HCT116 (cell line): ENCODE data around the gene HCN3. TPM values are rescaled to one million over a fixed set of nuclear protein-coding genes. Genes with fewer than 3 reads are reported as not detected.

ENCODE experiments used
- ATAC-seq: fragments of 200-7000 bp; cut with Tn5 transposase; 2 replicates; pipeline ENCODE4 v1.9.1; 2020; ENCODE audit warnings: mild to moderate bottlenecking, moderate library complexity
- BruUV-seq: library from RNA; stranded (reverse); fragments of 400-500 nt; replicated peaks from 2 replicates; lab custom pipeline; 2021; lab: Mats Ljungman, UMichigan
- CTCF ChIA-PET: fragments of 300-600 bp; sonication (Branson Sonifier 250); formaldehyde crosslinking; loops from one replicate; lab custom pipeline; 2021; ENCODE audit warnings: antibody characterized with exemption; lab: Charles Lee
- POLR2A ChIA-PET: fragments of 300-600, 350-600 bp; sonication (Branson Sonifier 250); formaldehyde crosslinking; loops from one replicate; lab custom pipeline; 2021; ENCODE audit warnings: antibody characterized with exemption; lab: Charles Lee
- RAD21 ChIA-PET, 2 experiments: fragments of 300-600 bp; sonication (Branson Sonifier 250); formaldehyde crosslinking; loops; one replicate each; lab custom pipeline; 2023; ENCODE audit warnings: low total read pairs in 2 of 2; ENCODE audit not compliant: uncharacterized antibody in 2 of 2, unreplicated experiment in 2 of 2, low non-redundant PET in 1 of 2; lab: Charles Lee
- DNase-seq: peaks from one replicate; pipeline ENCODE4 v3.0.0-alpha.2; 2010; ENCODE audit warnings: low read depth, low spot score
- H2AFZ ChIP-seq: fragments of 200-600 bp; shearing (Covaris generic), sonication (generic); 2 replicates; pipeline ENCODE4 v1.6.1; 2017; ENCODE audit warnings: low read depth, mixed run types, mixed read lengths, antibody characterized with exemption, low read length; ENCODE audit not compliant: poor library complexity, severe bottlenecking
- H3K27ac ChIP-seq: 2 replicates; pipeline ENCODE4 v1.5.1; 2012; ENCODE audit warnings: low read depth, low read length
- H3K27me3 ChIP-seq: fragments of 200-600 bp; sonication (generic); 2 replicates; pipeline ENCODE4 v1.6.1; 2016; ENCODE audit warnings: mixed run types, low read length, mixed read lengths; ENCODE audit not compliant: insufficient read depth
- H3K36me3 ChIP-seq, 2 experiments: fragments of 200-500 bp in 1 of 2; fragments of 200-600 bp in 1 of 2; sonication (Bioruptor generic) in 1 of 2; sonication (generic) in 1 of 2; 2 replicates each; pipeline versions ENCODE4 v1.5.1 to v1.6.1; 2014 to 2016; ENCODE audit warnings: low read length in 2 of 2, inconsistent platforms in 1 of 2, mixed read lengths in 1 of 2, mixed run types in 1 of 2; ENCODE audit not compliant: insufficient read depth in 2 of 2, control insufficient read depth in 1 of 2
- H3K4me1 ChIP-seq, 2 experiments: fragments of 200-600 bp in 1 of 2; sonication (generic) in 1 of 2; 2 replicates each; pipeline versions ENCODE4 v1.5.1 to v1.6.1; 2012 to 2017; ENCODE audit warnings: low read length in 2 of 2, inconsistent platforms in 1 of 2, mild to moderate bottlenecking in 1 of 2, mixed read lengths in 1 of 2, mixed run types in 1 of 2, moderate library complexity in 1 of 2; ENCODE audit not compliant: insufficient read depth in 2 of 2, control insufficient read depth in 1 of 2
- H3K4me2 ChIP-seq: fragments of 200-600 bp; sonication (generic); 2 replicates; pipeline ENCODE4 v1.6.1; 2017; ENCODE audit warnings: mixed run types, low read length, mixed read lengths
- H3K4me3 ChIP-seq, 2 experiments: fragments of 200-600 bp in 1 of 2; sonication (generic) in 1 of 2; replicated peaks in 1 of 2; 2 replicates each; pipeline ENCODE4 v1.5.1; 2011 to 2016; ENCODE audit warnings: low read length in 2 of 2, control low read depth in 1 of 2, low read depth in 1 of 2, mild to moderate bottlenecking in 1 of 2, mixed read lengths in 1 of 2, mixed run types in 1 of 2
- H3K79me2 ChIP-seq: fragments of 200-600 bp; sonication (generic); 2 replicates; pipeline ENCODE4 v1.6.1; 2017; ENCODE audit warnings: mild to moderate bottlenecking, mixed run types, low read length, moderate library complexity, mixed read lengths; ENCODE audit not compliant: insufficient read depth
- H3K9ac ChIP-seq: fragments of 200-600 bp; sonication (generic); 2 replicates; pipeline ENCODE4 v1.6.1; 2016; ENCODE audit warnings: low read length, mixed read lengths
- H3K9me2 ChIP-seq: fragments of 200-600 bp; sonication (generic), shearing (Covaris generic); 2 replicates; pipeline ENCODE4 v1.6.1; 2017; ENCODE audit warnings: mixed run types, mild to moderate bottlenecking, moderate library complexity; ENCODE audit not compliant: insufficient read depth
- H3K9me3 ChIP-seq, 2 experiments: fragments of 200-500 bp in 1 of 2; fragments of 200-600 bp in 1 of 2; sonication (Bioruptor generic) in 1 of 2; sonication (generic) in 1 of 2; 2 replicates each; pipeline ENCODE4 v1.6.1; 2014 to 2017; ENCODE audit warnings: low read length in 2 of 2, mixed read lengths in 2 of 2, inconsistent platforms in 1 of 2, low read depth in 1 of 2, mild to moderate bottlenecking in 1 of 2, mixed run types in 1 of 2, moderate library complexity in 1 of 2; ENCODE audit not compliant: control insufficient read depth in 1 of 2, insufficient read depth in 1 of 2
- H4K20me1 ChIP-seq: fragments of 200-600 bp; sonication (generic), shearing (Covaris generic); 2 replicates; pipeline ENCODE4 v1.6.1; 2017; ENCODE audit warnings: mixed run types, mild to moderate bottlenecking, moderate library complexity; ENCODE audit not compliant: insufficient read depth
- CBX3 ChIP-seq: IDR thresholded peaks from 2 replicates; pipeline ENCODE4 v1.6.1; 2012; ENCODE audit warnings: low read depth
- CEBPB ChIP-seq: IDR thresholded peaks from 2 replicates; pipeline ENCODE4 v1.6.1; 2012; ENCODE audit warnings: low read depth
- EGR1 ChIP-seq: IDR thresholded peaks from 2 replicates; pipeline ENCODE4 v1.6.1; 2012; ENCODE audit warnings: low read depth
- EZH2 ChIP-seq: fragments of 200-600 bp; sonication (generic); IDR thresholded peaks from 2 replicates; pipeline ENCODE4 v1.6.1; 2017; ENCODE audit warnings: antibody characterized with exemption, mixed run types
- EZH2phosphoT487 ChIP-seq: fragments of 200-600 bp; IDR thresholded peaks from 2 replicates; pipeline ENCODE4 v1.6.1; 2018; ENCODE audit warnings: antibody characterized with exemption, borderline replicate concordance
- JUND ChIP-seq: IDR thresholded peaks from 2 replicates; pipeline ENCODE4 v1.6.1; 2012
- POLR2A ChIP-seq: IDR thresholded peaks from 2 replicates; pipeline ENCODE4 v1.7.0; 2011; ENCODE audit warnings: borderline replicate concordance; ENCODE audit not compliant: insufficient read depth, insufficient read length; ENCODE audit errors: extremely low read depth
- POLR2AphosphoS5 ChIP-seq: IDR thresholded peaks from 2 replicates; pipeline ENCODE4 v1.6.1; 2011; ENCODE audit warnings: mild to moderate bottlenecking, low read depth, low read length, moderate library complexity
- RAD21 ChIP-seq: IDR thresholded peaks from 2 replicates; pipeline ENCODE4 v1.6.1; 2012; ENCODE audit warnings: low read depth, mild to moderate bottlenecking
- SIN3A ChIP-seq: IDR thresholded peaks from 2 replicates; pipeline ENCODE4 v1.6.1; 2012; ENCODE audit warnings: low read depth
- SP1 ChIP-seq: IDR thresholded peaks from 2 replicates; pipeline ENCODE4 v1.6.1; 2012; ENCODE audit warnings: low read depth
- SRF ChIP-seq: IDR thresholded peaks from 2 replicates; pipeline ENCODE4 v1.6.1; 2012; ENCODE audit warnings: low read depth
- TCF7L2 ChIP-seq: IDR thresholded peaks from 2 replicates; pipeline ENCODE4 v1.7.0; 2011; ENCODE audit warnings: borderline replicate concordance, inconsistent platforms; ENCODE audit not compliant: insufficient read depth, insufficient read length; ENCODE audit errors: extremely low read depth
- YY1 ChIP-seq: IDR thresholded peaks from 2 replicates; pipeline ENCODE4 v1.6.1; 2011; ENCODE audit warnings: low read length, low read depth, moderate library complexity, mild to moderate bottlenecking; ENCODE audit not compliant: insufficient replicate concordance; ENCODE audit errors: extremely low read depth
- ZFX ChIP-seq: fragments of 450-650 bp; IDR thresholded peaks from 2 replicates; pipeline ENCODE4 v1.6.1; 2017
- ZNF274 ChIP-seq: fragments of 200-500 bp; sonication (Bioruptor generic); IDR thresholded peaks from 2 replicates; pipeline ENCODE4 v1.6.1; 2014; ENCODE audit warnings: mild to moderate bottlenecking, low read depth, low read length, inconsistent platforms
- intact Hi-C: fragments of 100-400 bp; cut with micrococcal nuclease; formaldehyde crosslinking; loops from 2 replicates; pipeline ENCODE4 v1.10.0; 2022
- total RNA-seq: library from RNA; stranded (reverse); gene quantifications from one replicate; pipeline ENCODE4 v1.2.1, GENCODE V29; 2021; ENCODE audit not compliant: unreplicated experiment
- TF ChIP-seq, protein P1 (sequence below): IDR thresholded peaks from 2 replicates; pipeline ENCODE4 v1.6.1; 2012
- TF ChIP-seq, protein P2 (sequence below): IDR thresholded peaks from 2 replicates; pipeline ENCODE4 v1.6.1; 2012
- TF ChIP-seq, protein P3 (sequence below): IDR thresholded peaks from 2 replicates; pipeline ENCODE4 v1.6.1; 2012; ENCODE audit warnings: low read depth
- TF ChIP-seq, protein P4 (sequence below), 3 experiments: fragments of 200-600 bp in 1 of 3; sonication (generic) in 1 of 3; IDR thresholded peaks in 2 of 3; conservative IDR thresholded peaks in 1 of 3; 2 replicates each; pipeline ENCODE4 v1.5.1; 2012 to 2017; ENCODE audit warnings: low read depth in 2 of 3, low read length in 2 of 3, antibody characterized with exemption in 1 of 3, borderline replicate concordance in 1 of 3, control low read depth in 1 of 3, mild to moderate bottlenecking in 1 of 3, mixed read lengths in 1 of 3, mixed run types in 1 of 3, moderate library complexity in 1 of 3; ENCODE audit not compliant: insufficient read depth in 1 of 3

The HCN3 gene
- total RNA-seq, 1 experiment from 2014 or later, result 8.5 TPM

- H3K4me1 ChIP-seq, result peaks cover 8 to 26% of the 10 kb centered on the region in 2 experiments; a peak in 3 of 4 replicates
- no peaks in the 10 kb centered on the region for H3K27me3 ChIP-seq
- RAD21 ChIA-PET, result interaction anchor here in 1 of 2 experiments (1.4 kb wide), 1 partner anchor 31 kb away, joined by 8 read pairs; no protein-coding TSS in a partner anchor
- peak within 1 kb of the TSS; percentile 89 for H3K4me2 ChIP-seq
- DNase-seq (peak; percentile 96), ATAC-seq (peak; percentile 96)
- H3K4me3 ChIP-seq, result peak within 1 kb of the TSS; percentile 82 to 99
- no peaks in the 10 kb centered on the region for H4K20me1 ChIP-seq
- TSS peak; percentile 94 for BruUV-seq
- intact Hi-C loops, result loop anchor here (5.0 kb wide), 1 partner anchor 56 kb away; no protein-coding TSS in a partner anchor
- H3K36me3 ChIP-seq, result peaks cover 0 to 17% of the 10 kb centered on the region in 2 experiments; a peak in 2 of 4 replicates
- no peak within 1 kb of the TSS for H2AFZ ChIP-seq
- H3K9me2 ChIP-seq, result no peaks in the 10 kb centered on the region
- peaks cover 47% of the 10 kb centered on the region for H3K79me2 ChIP-seq
- H3K9me3 ChIP-seq, result no peaks in the 10 kb centered on the region
- H3K9ac ChIP-seq, result peak within 1 kb of the TSS; percentile 96
- peak within 1 kb of the TSS; percentile 88 for H3K27ac ChIP-seq
- POLR2A ChIA-PET, result interaction anchor here (0.6 to 1.4 kb wide), 4 partner anchors 15 to 34 kb away, joined by 3 to 5 read pairs (median 4); partner anchors contain the start of gene HCN3
- CTCF ChIA-PET, result interaction anchor here (0.6 to 1.9 kb wide), 3 partner anchors 15 to 58 kb away, joined by 3 to 12 read pairs (median 7); partner anchors contain the start of gene CLK2
- TF ChIP-seq JUND, result no peak
- peak; percentile 50 for TF ChIP-seq TCF7L2
- TF ChIP-seq ZNF274, result no peak
- TF ChIP-seq YY1, result peak; percentile 23
- peak; percentile 99 for TF ChIP-seq SP1
- no peak for TF ChIP-seq CEBPB
- no peak; the same call in 1 of the 2 replicates for TF ChIP-seq SRF
- TF ChIP-seq EZH2, result no peak
- TF ChIP-seq RAD21, result no peak
- TF ChIP-seq, protein P1, sequence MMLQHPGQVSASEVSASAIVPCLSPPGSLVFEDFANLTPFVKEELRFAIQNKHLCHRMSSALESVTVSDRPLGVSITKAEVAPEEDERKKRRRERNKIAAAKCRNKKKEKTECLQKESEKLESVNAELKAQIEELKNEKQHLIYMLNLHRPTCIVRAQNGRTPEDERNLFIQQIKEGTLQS, result no peak
- TF ChIP-seq POLR2AphosphoS5, result peak; percentile 86
- TF ChIP-seq ZFX, result peak; percentile 63; the same call in 1 of the 2 replicates
- TF ChIP-seq EGR1, result no peak
- TF ChIP-seq, protein P2, sequence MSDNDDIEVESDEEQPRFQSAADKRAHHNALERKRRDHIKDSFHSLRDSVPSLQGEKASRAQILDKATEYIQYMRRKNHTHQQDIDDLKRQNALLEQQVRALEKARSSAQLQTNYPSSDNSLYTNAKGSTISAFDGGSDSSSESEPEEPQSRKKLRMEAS, result peak; percentile 75; the same call in 1 of the 2 replicates
- TF ChIP-seq, protein P3, sequence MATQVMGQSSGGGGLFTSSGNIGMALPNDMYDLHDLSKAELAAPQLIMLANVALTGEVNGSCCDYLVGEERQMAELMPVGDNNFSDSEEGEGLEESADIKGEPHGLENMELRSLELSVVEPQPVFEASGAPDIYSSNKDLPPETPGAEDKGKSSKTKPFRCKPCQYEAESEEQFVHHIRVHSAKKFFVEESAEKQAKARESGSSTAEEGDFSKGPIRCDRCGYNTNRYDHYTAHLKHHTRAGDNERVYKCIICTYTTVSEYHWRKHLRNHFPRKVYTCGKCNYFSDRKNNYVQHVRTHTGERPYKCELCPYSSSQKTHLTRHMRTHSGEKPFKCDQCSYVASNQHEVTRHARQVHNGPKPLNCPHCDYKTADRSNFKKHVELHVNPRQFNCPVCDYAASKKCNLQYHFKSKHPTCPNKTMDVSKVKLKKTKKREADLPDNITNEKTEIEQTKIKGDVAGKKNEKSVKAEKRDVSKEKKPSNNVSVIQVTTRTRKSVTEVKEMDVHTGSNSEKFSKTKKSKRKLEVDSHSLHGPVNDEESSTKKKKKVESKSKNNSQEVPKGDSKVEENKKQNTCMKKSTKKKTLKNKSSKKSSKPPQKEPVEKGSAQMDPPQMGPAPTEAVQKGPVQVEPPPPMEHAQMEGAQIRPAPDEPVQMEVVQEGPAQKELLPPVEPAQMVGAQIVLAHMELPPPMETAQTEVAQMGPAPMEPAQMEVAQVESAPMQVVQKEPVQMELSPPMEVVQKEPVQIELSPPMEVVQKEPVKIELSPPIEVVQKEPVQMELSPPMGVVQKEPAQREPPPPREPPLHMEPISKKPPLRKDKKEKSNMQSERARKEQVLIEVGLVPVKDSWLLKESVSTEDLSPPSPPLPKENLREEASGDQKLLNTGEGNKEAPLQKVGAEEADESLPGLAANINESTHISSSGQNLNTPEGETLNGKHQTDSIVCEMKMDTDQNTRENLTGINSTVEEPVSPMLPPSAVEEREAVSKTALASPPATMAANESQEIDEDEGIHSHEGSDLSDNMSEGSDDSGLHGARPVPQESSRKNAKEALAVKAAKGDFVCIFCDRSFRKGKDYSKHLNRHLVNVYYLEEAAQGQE, result no peak
- peak; percentile 95 for TF ChIP-seq POLR2A
- TF ChIP-seq EZH2phosphoT487, result no peak
- TF ChIP-seq CBX3, result peak; percentile 35; the same call in 1 of the 2 replicates
- peak; percentile 83 for TF ChIP-seq SIN3A
- TF ChIP-seq, protein P4, sequence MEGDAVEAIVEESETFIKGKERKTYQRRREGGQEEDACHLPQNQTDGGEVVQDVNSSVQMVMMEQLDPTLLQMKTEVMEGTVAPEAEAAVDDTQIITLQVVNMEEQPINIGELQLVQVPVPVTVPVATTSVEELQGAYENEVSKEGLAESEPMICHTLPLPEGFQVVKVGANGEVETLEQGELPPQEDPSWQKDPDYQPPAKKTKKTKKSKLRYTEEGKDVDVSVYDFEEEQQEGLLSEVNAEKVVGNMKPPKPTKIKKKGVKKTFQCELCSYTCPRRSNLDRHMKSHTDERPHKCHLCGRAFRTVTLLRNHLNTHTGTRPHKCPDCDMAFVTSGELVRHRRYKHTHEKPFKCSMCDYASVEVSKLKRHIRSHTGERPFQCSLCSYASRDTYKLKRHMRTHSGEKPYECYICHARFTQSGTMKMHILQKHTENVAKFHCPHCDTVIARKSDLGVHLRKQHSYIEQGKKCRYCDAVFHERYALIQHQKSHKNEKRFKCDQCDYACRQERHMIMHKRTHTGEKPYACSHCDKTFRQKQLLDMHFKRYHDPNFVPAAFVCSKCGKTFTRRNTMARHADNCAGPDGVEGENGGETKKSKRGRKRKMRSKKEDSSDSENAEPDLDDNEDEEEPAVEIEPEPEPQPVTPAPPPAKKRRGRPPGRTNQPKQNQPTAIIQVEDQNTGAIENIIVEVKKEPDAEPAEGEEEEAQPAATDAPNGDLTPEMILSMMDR (IDR thresholded peaks at IDR 0.05 in 2 of 3, conservative IDR thresholded peaks at IDR 0.05 in 1 of 3; ENCODE audit: borderline replicate concordance in 1 of 3, insufficient read depth in 1 of 3, low read depth in 2 of 3, low read length in 2 of 3), result no peak
These were observed 31.5 kb downstream of the HCN3 start, which contains the start of gene FDPS for GRCh38 chr1:155308493-155309422. Gene FDPS (plus strand): TSS chr1:155308866. CDS start chr1:155309790, 924 bp downstream.
